ENCODE results near the gene KLHL28.
A peak's percentile ranks its signal among the peaks of the same experiment; 100 is the strongest.

The KLHL28 gene

DNA sequence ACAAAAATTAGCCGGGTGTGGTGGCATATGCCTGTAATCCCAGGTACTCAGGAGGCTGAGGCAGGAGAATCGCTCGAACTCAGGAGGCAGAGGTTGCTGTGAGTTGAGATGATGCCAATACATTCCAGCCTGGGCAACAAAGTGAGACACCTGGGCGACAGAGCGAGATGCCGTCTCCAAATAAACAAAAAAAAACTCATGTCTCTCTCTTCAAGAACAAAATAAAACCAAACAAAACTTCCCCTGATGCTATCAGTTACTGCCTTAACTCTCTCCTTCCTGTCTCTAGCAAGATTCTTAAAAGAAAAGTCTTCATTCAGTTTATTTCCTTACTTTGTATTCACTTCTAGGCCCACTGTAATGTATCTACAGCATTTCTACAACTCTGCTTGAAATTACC, 20.8 kb downstream of the KLHL28 start:
- DNase-seq (ENCODE audit: low read depth, low spot score), result no peak
- H3K4me3 ChIP-seq (ENCODE audit: low read length), result no peak overlapping the region
- no peaks in the 10 kb centered on the region for H3K27me3 ChIP-seq (ENCODE audit: control insufficient read depth, insufficient read depth, low read length)
- no peaks in the 10 kb centered on the region for H3K4me1 ChIP-seq (ENCODE audit: control insufficient read depth, insufficient read depth, low read length)
- no CpG with 5 or more reads among the region's 6 CpGs for WGBS (ENCODE audit: insufficient coverage, insufficient read length)
- H3K36me3 ChIP-seq (ENCODE audit: control insufficient read depth, insufficient read depth, low read length), result no peaks in the 10 kb centered on the region
- H3K9me3 ChIP-seq (ENCODE audit: control insufficient read depth, insufficient read depth, low read length), result no peaks in the 10 kb centered on the region
- no peak overlapping the region for H3K27ac ChIP-seq (ENCODE audit: low read length)

GRCh38 chr14:44940211-44940610, 21.5 kb downstream of the KLHL28 start:
- Histone ChIP-seq H3K27ac (ENCODE audit: low read length) (no peak overlapping the region), H3K4me3 (ENCODE audit: low read length) (no peak overlapping the region), H3K9me3 (ENCODE audit: control insufficient read depth, insufficient read depth, low read length) (no peaks in the 10 kb centered on the region), H3K36me3 (ENCODE audit: control insufficient read depth, insufficient read depth, low read length) (no peaks in the 10 kb centered on the region), H3K4me1 (ENCODE audit: control insufficient read depth, insufficient read depth, low read length) (no peaks in the 10 kb centered on the region), H3K27me3 (ENCODE audit: control insufficient read depth, insufficient read depth, low read length) (no peaks in the 10 kb centered on the region)
- no peak for DNase-seq (ENCODE audit: low read depth, low spot score)

DNA sequence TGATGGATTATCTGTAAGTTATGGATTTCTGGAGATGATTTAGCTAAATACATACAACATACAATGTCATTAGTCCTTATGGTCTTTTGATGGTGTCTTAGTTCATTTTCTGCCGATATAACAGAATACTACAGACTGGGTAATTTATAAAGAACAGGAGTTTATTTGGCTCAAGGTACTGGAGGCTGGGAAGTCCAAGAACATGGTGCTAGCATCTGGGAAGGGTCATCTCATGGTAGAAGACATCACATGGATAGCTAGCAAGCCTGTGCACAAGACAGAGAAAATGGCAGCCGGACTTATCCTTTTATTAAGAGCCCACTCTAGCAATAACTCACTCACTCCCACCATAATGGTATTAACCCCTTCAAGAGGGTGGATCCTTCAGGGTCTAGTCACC, 24.2 kb downstream of the KLHL28 start:
- no peaks in the 10 kb centered on the region for H3K36me3 ChIP-seq (ENCODE audit: control insufficient read depth, insufficient read depth, low read length)
- DNase-seq (ENCODE audit: low read depth, low spot score), result no peak
- no CpG with 5 or more reads among the region's 2 CpGs for WGBS (ENCODE audit: insufficient coverage, insufficient read length)
- no peaks in the 10 kb centered on the region for H3K4me1 ChIP-seq (ENCODE audit: control insufficient read depth, insufficient read depth, low read length)
- H3K9me3 ChIP-seq (ENCODE audit: control insufficient read depth, insufficient read depth, low read length), result no peaks in the 10 kb centered on the region
- H3K27ac ChIP-seq (ENCODE audit: low read length), result no peak overlapping the region
- H3K27me3 ChIP-seq (ENCODE audit: control insufficient read depth, insufficient read depth, low read length), result no peaks in the 10 kb centered on the region
- H3K4me3 ChIP-seq (ENCODE audit: low read length), result no peak overlapping the region

DNA sequence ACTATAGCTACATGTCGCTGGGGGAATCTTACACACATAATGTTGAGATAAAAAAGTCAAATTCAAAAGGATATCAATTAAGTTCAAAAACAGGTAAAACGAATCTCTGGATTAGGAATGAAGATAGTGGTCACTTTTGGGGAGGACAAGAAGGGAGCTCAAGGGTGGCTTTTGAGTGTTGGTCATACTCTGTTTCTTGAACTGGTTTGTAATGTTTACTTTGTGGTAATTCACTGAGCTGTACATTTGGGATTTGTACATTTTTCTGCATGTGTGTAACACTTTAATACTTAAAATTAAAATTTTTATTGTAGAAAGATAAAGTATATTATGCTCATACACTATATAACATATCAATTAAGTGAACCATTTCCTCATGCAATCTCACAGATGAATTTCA, 26.6 kb downstream of the KLHL28 start:
- H3K4me3 ChIP-seq (ENCODE audit: low read length), result no peak overlapping the region
- no CpG with 5 or more reads among the region's 2 CpGs for WGBS (ENCODE audit: insufficient coverage, insufficient read length)
- H3K36me3 ChIP-seq (ENCODE audit: control insufficient read depth, insufficient read depth, low read length), result no peaks in the 10 kb centered on the region

DNA sequence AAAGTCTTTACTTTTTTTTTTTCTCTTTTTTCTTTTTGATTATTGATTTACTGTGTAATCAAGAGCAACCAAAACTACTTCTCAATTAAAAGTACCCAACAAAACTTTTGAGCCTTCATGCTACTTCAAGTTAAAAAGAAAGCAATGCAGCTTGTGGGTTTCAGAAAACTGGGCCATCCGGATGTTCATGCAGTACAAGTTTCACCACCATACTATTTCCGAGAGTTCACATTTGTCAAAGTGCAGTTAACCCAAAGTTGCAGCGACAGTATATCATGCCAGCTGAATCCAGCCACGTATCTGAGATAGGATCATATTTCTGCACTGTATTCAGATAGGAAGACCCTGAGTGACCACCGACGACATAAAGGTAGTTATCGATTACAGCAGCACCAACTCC, 33.0 kb downstream of the KLHL28 start:
- no CpG with 5 or more reads among the region's 7 CpGs for WGBS (ENCODE audit: insufficient coverage, insufficient read length)
- H3K27ac ChIP-seq (ENCODE audit: low read length), result no peak overlapping the region
- no peaks in the 10 kb centered on the region for H3K4me1 ChIP-seq (ENCODE audit: control insufficient read depth, insufficient read depth, low read length)
- no peak for DNase-seq (ENCODE audit: low read depth, low spot score)
- H3K4me3 ChIP-seq (ENCODE audit: low read length), result no peak overlapping the region
- no peaks in the 10 kb centered on the region for H3K27me3 ChIP-seq (ENCODE audit: control insufficient read depth, insufficient read depth, low read length)
- H3K9me3 ChIP-seq (ENCODE audit: control insufficient read depth, insufficient read depth, low read length), result no peaks in the 10 kb centered on the region
- no peaks in the 10 kb centered on the region for H3K36me3 ChIP-seq (ENCODE audit: control insufficient read depth, insufficient read depth, low read length)

More for the DNA sequence above, 26.6 kb downstream of the KLHL28 start:
- Histone ChIP-seq H3K27me3 (ENCODE audit: control insufficient read depth, insufficient read depth, low read length) (no peaks in the 10 kb centered on the region), H3K4me1 (ENCODE audit: control insufficient read depth, insufficient read depth, low read length) (no peaks in the 10 kb centered on the region), H3K9me3 (ENCODE audit: control insufficient read depth, insufficient read depth, low read length) (no peaks in the 10 kb centered on the region), H3K27ac (ENCODE audit: low read length) (no peak overlapping the region)
- DNase-seq (ENCODE audit: low read depth, low spot score), result no peak

GRCh38 chr14:44914849-44915248, 46.9 kb downstream of the KLHL28 start:
- Histone ChIP-seq H3K27me3 (ENCODE audit: control insufficient read depth, insufficient read depth, low read length) (no peaks in the 10 kb centered on the region), H3K36me3 (ENCODE audit: control insufficient read depth, insufficient read depth, low read length) (no peaks in the 10 kb centered on the region), H3K27ac (ENCODE audit: low read length) (no peak overlapping the region), H3K4me3 (ENCODE audit: low read length) (no peak overlapping the region), H3K4me1 (ENCODE audit: control insufficient read depth, insufficient read depth, low read length) (no peaks in the 10 kb centered on the region), H3K9me3 (ENCODE audit: control insufficient read depth, insufficient read depth, low read length) (no peaks in the 10 kb centered on the region)
- no CpG with 5 or more reads among the region's 4 CpGs for WGBS (ENCODE audit: insufficient coverage, insufficient read length)
- no peak for DNase-seq (ENCODE audit: low read depth, low spot score)

- H3K9me3 ChIP-seq (ENCODE audit: control insufficient read depth, insufficient read depth, low read length), result no peaks in the 10 kb centered on the region
- H3K27ac ChIP-seq (ENCODE audit: low read length), result no peak overlapping the region
- no peak for DNase-seq (ENCODE audit: low read depth, low spot score)
- WGBS (ENCODE audit: insufficient coverage, insufficient read length), result no CpG with 5 or more reads among the region's 69 CpGs
- H3K4me1 ChIP-seq (ENCODE audit: control insufficient read depth, insufficient read depth, low read length), result no peaks in the 10 kb centered on the region
- H3K36me3 ChIP-seq (ENCODE audit: control insufficient read depth, insufficient read depth, low read length), result no peaks in the 10 kb centered on the region
- no peak overlapping the region for H3K4me3 ChIP-seq (ENCODE audit: low read length)
- no peaks in the 10 kb centered on the region for H3K27me3 ChIP-seq (ENCODE audit: control insufficient read depth, insufficient read depth, low read length)
Observed at GRCh38 chr14:44912041-44912869, 49.5 kb downstream of the KLHL28 start.

DNA sequence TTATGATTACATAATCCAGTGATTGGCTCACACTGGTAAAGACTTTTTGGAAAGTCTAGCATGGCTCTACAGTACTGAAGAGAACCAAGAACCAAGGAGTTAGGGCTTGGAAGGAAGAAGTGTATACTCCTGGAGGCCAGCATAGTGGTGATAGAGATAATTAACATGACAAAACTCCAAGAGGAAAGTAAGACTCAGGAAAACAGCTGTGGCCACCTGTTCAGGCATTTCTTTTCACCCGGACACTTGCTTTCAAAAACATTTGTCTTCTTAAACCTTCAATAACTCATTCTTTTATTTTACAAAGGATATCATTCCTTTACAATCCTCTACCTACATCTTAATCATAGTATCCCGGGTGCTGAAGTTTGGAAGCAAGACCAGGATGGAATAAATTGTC, 50.9 kb downstream of the KLHL28 start:
- no peaks in the 10 kb centered on the region for H3K36me3 ChIP-seq (ENCODE audit: control insufficient read depth, insufficient read depth, low read length)
- H3K4me1 ChIP-seq (ENCODE audit: control insufficient read depth, insufficient read depth, low read length), result no peaks in the 10 kb centered on the region
- H3K4me3 ChIP-seq (ENCODE audit: low read length), result no peak overlapping the region
- H3K27me3 ChIP-seq (ENCODE audit: control insufficient read depth, insufficient read depth, low read length), result no peaks in the 10 kb centered on the region
- 100% methylated on average over 2 of the region's 2 CpGs for WGBS (ENCODE audit: insufficient coverage, insufficient read length)
- no peak overlapping the region for H3K27ac ChIP-seq (ENCODE audit: low read length)
- H3K9me3 ChIP-seq (ENCODE audit: control insufficient read depth, insufficient read depth, low read length), result no peaks in the 10 kb centered on the region
- no peak for DNase-seq (ENCODE audit: low read depth, low spot score)

DNA sequence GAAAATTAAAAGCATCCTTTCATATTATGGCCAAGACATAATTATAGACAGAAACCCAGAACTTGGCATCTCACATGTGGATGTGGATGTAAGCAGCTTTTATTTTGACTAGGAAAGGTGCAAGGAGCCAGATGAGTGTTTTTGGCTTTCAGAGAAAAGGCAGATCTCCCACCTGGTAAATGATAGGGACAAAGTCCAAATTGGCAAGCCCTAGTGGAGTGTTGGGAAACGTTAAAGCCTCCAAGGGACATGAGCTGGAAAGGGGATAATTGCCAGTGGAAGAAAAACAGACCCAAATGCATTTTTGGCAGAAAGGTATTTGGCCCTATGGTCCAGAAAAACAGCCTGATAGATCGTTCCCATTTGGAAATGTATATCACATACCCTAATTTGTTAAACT, 60.1 kb downstream of the KLHL28 start:
- no peaks in the 10 kb centered on the region for H3K9me3 ChIP-seq (ENCODE audit: control insufficient read depth, insufficient read depth, low read length)
- no peaks in the 10 kb centered on the region for H3K36me3 ChIP-seq (ENCODE audit: control insufficient read depth, insufficient read depth, low read length)
- DNase-seq (ENCODE audit: low read depth, low spot score), result no peak
- WGBS (ENCODE audit: insufficient coverage, insufficient read length), result no CpG with 5 or more reads among the region's 2 CpGs
- no peaks in the 10 kb centered on the region for H3K4me1 ChIP-seq (ENCODE audit: control insufficient read depth, insufficient read depth, low read length)
- no peak overlapping the region for H3K4me3 ChIP-seq (ENCODE audit: low read length)
- H3K27me3 ChIP-seq (ENCODE audit: control insufficient read depth, insufficient read depth, low read length), result no peaks in the 10 kb centered on the region
- no peak overlapping the region for H3K27ac ChIP-seq (ENCODE audit: low read length)

- Histone ChIP-seq H3K9me3 (ENCODE audit: control insufficient read depth, insufficient read depth, low read length) (no peaks in the 10 kb centered on the region), H3K27ac (ENCODE audit: low read length) (no peak overlapping the region), H3K27me3 (ENCODE audit: control insufficient read depth, insufficient read depth, low read length) (no peaks in the 10 kb centered on the region), H3K4me3 (ENCODE audit: low read length) (no peak overlapping the region), H3K36me3 (ENCODE audit: control insufficient read depth, insufficient read depth, low read length) (no peaks in the 10 kb centered on the region), H3K4me1 (ENCODE audit: control insufficient read depth, insufficient read depth, low read length) (no peaks in the 10 kb centered on the region)
- no CpG with 5 or more reads among the region's 6 CpGs for WGBS (ENCODE audit: insufficient coverage, insufficient read length)
- DNase-seq (ENCODE audit: low read depth, low spot score), result no peak
Observed at GRCh38 chr14:44898551-44898950, 63.2 kb downstream of the KLHL28 start.

- DNase-seq (ENCODE audit: low read depth, low spot score), result no peak
- no CpG with 5 or more reads among the region's 13 CpGs for WGBS (ENCODE audit: insufficient coverage, insufficient read length)
Observed at GRCh38 chr14:44897845-44898151, 63.9 kb downstream of the KLHL28 start.

More at GRCh38 chr14:44897845-44898151, 63.9 kb downstream of the KLHL28 start:
- H3K4me1 ChIP-seq (ENCODE audit: control insufficient read depth, insufficient read depth, low read length), result no peaks in the 10 kb centered on the region
- no peaks in the 10 kb centered on the region for H3K9me3 ChIP-seq (ENCODE audit: control insufficient read depth, insufficient read depth, low read length)
- H3K27ac ChIP-seq (ENCODE audit: low read length), result no peak overlapping the region
- no peaks in the 10 kb centered on the region for H3K27me3 ChIP-seq (ENCODE audit: control insufficient read depth, insufficient read depth, low read length)
- no peaks in the 10 kb centered on the region for H3K36me3 ChIP-seq (ENCODE audit: control insufficient read depth, insufficient read depth, low read length)
- H3K4me3 ChIP-seq (ENCODE audit: low read length), result peak overlapping the region; percentile 75; the same call in 1 of the 2 replicates

Measured in iPS DF 6.9 (cell line).